HG03460 (cell line): ENCODE measurements around the gene RERG.
"Not testable (repeated sequence)": the region's sequence is repeated elsewhere in the genome, so short reads cannot be mapped to it uniquely, and the experiment has no call there.

Experiments
- ATAC-seq: cut with Tn5 transposase; IDR thresholded peaks from one replicate; pipeline ENCODE4 v1.9.1; 2021; ENCODE audit not compliant: unreplicated experiment

The RERG gene

GRCh38 chr12:15151161-15152091 is 69.8 kb downstream of the RERG start:
- no peak for ATAC-seq

- ATAC-seq, result no peak
Measured at GRCh38 chr12:15146585-15146984, 74.6 kb downstream of the RERG start.

GRCh38 chr12:15143467-15143866 is 77.8 kb downstream of the RERG start:
- ATAC-seq, result no peak

- ATAC-seq, result no peak
Measured at GRCh38 chr12:15142711-15143110, 78.5 kb downstream of the RERG start.

- ATAC-seq, result no peak
Measured at GRCh38 chr12:15131431-15131830, 89.8 kb downstream of the RERG start.

GRCh38 chr12:15130541-15130940 is 90.7 kb downstream of the RERG start:
- no peak for ATAC-seq

GRCh38 chr12:15123401-15123800 is 97.8 kb downstream of the RERG start:
- no peak for ATAC-seq

- no peak for ATAC-seq
Measured at GRCh38 chr12:15122344-15122743, 98.9 kb downstream of the RERG start.

GRCh38 chr12:15118955-15119354 is 102.3 kb downstream of the RERG start:
- no peak for ATAC-seq

- ATAC-seq, result no peak
Measured at GRCh38 chr12:15116983-15117382, 104.2 kb downstream of the RERG start.

- no peak for ATAC-seq
Measured at GRCh38 chr12:15116086-15116485, 105.1 kb downstream of the RERG start.

- ATAC-seq, result no peak
Measured at GRCh38 chr12:15115434-15115833, 105.8 kb downstream of the RERG start.

GRCh38 chr12:15114501-15114900 is 106.7 kb downstream of the RERG start:
- no peak for ATAC-seq

- ATAC-seq, result no peak
Measured at GRCh38 chr12:15092826-15093225, 128.4 kb downstream of the RERG start.

- no peak for ATAC-seq
Measured at GRCh38 chr12:15090441-15090840, 130.8 kb downstream of the RERG start.

GRCh38 chr12:15088105-15088504 is 133.1 kb downstream of the RERG start:
- no peak for ATAC-seq

- ATAC-seq, result not testable (repeated sequence)
Measured at GRCh38 chr12:15077751-15078150, 143.5 kb downstream of the RERG start.

GRCh38 chr12:15074351-15074750 is 146.9 kb downstream of the RERG start:
- no peak for ATAC-seq

- ATAC-seq, result no peak
Measured at GRCh38 chr12:15059123-15059522, 162.1 kb downstream of the RERG start.
